ENCODE results near the gene EIF2A.

The EIF2A gene

DNA sequence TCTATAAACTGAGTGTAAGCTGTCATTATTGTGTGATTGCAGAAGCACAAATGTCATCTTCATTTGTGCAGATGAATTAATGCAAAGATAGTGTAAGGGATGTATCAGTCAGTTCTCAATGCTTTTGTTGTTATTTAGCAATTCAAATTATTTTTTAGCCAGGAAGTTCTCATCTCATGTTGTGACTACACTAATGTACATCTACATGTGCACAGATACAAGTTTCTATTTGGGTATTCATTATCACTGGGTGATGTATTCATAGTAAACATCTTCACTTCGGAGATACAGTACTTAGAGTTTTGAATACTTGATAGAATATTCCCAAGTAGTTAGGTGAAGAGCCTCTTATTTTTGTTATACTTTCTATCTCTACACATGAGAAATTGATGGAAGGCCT, 11.1 kb downstream of the EIF2A start:
- no peak for TF ChIP-seq ZNF274 (IDR thresholded peaks at IDR 0.05; ENCODE audit: low read depth, low read length)
- no peak overlapping the region for H3K4me3 ChIP-seq (ENCODE audit: low read length)

DNA sequence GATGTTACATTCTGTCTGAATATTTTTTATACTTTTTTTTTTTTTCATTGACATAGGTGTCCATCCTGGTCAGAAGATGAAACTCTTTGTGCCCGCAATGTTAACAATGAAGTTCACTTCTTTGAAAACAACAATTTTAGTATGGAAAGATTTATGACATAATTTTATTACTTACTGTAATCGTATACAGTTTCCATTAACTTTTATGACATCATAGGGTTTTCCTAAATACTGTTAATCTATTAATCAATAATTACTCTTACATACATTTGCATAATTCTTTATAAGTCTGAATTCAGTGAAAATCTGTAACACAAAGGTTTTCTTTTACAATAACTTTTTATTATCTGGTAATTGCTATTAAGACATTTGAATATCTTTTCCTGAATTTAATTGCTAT, 17.7 kb downstream of the EIF2A start:
- H3K4me3 ChIP-seq (ENCODE audit: low read length) = no peak overlapping the region
- no peak for TF ChIP-seq ZNF274 (IDR thresholded peaks at IDR 0.05; ENCODE audit: low read depth, low read length)

DNA sequence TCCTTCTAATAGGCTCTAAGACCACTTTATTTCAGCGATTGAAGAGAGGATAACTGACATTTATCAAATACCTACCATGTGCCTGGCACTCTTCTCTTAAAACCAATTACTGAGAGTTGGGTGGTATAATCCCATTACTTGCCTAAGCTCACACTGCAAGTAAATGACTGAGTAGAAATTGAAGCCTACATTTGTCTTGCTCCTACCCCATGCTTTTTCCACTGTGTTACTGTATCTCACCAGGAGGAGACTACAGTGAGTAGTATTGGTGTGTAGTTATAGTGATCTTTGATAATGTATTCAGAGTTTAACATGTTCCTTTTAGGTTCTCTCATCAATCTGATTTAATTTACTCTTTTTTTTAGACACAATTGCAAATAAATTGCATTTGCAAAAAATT, 20.7 kb downstream of the EIF2A start:
- no peak overlapping the region for H3K4me3 ChIP-seq (ENCODE audit: low read length)
- no peak for TF ChIP-seq ZNF274 (IDR thresholded peaks at IDR 0.05; ENCODE audit: low read depth, low read length)

DNA sequence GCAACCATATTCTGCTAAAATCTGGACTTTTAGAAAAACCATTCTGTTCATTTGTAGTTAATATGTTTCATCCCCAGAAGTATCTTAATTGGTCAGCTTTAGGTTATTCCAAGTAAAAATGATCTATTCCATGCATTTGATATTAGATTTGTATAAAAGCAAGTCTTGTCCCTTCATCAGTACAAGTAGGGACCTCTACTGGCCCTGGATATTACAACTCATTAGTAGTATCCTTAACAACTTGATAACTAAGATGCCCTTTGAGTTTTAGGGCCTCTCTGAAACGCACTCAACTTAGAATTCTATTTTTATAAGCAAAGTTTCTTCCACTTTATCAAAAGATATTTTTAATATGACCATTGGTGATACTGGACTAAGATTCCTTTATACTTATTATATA, 31.3 kb downstream of the EIF2A start:
- H3K4me3 ChIP-seq (ENCODE audit: low read length) = no peak overlapping the region
- TF ChIP-seq ZNF274 (IDR thresholded peaks at IDR 0.05; ENCODE audit: low read depth, low read length) = no peak

DNA sequence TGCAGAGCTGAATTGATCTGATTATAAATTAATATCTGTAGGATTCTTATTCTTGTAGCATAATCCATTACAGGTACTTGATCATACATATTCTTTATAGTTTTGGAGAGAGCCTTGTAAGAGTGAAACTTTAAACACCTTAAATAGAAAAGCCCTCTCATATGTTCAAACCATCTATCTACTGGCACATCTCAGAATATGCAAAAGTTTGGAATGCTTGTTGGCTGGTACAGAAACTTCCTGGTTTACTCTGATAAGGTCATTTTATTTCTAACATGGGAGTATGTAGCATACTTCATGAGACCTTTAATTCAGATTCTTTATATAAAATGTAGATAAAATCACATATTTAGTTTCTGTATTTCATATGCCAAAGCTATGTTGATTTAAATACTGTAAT, 34.6 kb downstream of the EIF2A start:
- no peak overlapping the region for H3K4me3 ChIP-seq (ENCODE audit: low read length)
- no peak for TF ChIP-seq ZNF274 (IDR thresholded peaks at IDR 0.05; ENCODE audit: low read depth, low read length)

DNA sequence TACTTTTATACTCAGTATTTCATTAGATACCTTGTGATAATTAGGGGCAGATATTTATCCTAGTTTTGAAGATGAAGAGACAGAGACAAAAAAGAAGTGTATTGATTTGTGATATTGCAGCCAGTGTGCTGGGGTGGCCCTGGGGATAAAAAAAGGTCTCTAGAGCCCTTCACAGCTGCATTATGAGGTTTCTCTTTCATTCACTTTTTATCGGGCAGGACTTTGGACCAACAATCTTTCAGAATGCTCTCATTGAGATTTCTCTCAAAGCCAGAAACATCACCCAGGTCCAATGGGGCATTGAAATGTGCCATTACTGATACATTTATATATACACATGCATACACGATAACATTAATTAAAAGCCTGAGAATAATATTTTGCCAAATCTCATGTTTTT, 36.0 kb downstream of the EIF2A start:
- no peak overlapping the region; the same call in 1 of the 2 replicates for H3K4me3 ChIP-seq (ENCODE audit: low read length)
- no peak for TF ChIP-seq ZNF274 (IDR thresholded peaks at IDR 0.05; ENCODE audit: low read depth, low read length)

DNA sequence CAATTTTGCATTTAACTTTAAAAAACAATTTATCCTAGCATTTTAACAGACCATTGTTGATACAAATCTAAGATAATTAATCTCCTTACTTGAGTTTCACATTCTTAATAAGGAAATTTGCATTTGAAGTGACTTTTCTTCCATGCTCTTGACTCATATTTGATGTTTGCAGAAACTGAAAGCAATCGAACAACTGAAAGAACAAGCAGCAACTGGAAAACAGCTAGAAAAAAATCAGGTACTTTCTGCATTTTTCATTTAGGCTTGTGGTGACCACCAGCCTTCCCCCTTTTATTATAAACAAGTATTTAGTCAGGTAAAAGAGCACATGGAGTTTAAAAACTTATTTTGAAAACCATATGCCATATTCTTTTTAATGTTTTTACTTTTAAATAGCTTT, 36.4 kb downstream of the EIF2A start:
- no peak for TF ChIP-seq ZNF274 (IDR thresholded peaks at IDR 0.05; ENCODE audit: low read depth, low read length)
- H3K4me3 ChIP-seq (ENCODE audit: low read length) = no peak overlapping the region

DNA sequence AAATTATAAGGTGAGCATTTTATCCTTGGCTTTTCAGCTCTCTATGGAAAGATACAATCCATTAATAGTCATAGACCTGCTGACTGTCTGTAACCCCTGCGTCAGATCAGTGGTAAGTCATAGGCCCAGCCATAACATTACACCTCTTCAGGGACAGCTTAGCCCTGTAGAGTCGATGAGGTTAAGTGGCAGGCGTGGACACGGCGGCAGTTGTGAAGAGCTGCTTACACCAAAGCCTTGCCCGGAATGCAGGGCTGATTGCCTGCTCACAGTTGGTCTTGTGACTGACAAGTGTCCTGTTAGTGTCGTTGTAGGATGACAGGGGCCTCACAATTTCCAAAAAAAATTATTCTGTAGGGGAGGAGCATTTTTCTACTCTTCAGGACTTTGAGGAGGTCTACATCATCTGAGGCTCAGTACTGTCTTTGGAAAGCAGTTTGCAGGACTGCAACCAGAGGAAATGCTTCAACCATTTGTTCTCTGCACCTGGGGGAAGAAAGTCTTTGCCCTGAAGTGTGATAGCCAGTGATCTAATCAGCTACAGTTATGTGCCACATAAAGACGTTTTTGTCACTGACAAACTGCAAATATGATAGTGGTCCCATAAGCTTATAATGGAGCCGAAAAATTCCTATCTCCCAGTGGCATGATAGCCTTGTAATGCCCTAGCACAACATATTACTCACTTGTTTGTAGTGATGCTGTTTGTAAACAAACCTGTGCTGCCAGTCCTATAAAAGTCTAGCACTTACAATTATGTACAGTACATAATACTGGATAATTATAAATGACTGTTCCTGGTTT, 41.6 kb downstream of the EIF2A start:
- H3K4me3 ChIP-seq (ENCODE audit: low read length) = no peak overlapping the region
- TF ChIP-seq ZNF274 (IDR thresholded peaks at IDR 0.05; ENCODE audit: low read depth, low read length) = no peak

DNA sequence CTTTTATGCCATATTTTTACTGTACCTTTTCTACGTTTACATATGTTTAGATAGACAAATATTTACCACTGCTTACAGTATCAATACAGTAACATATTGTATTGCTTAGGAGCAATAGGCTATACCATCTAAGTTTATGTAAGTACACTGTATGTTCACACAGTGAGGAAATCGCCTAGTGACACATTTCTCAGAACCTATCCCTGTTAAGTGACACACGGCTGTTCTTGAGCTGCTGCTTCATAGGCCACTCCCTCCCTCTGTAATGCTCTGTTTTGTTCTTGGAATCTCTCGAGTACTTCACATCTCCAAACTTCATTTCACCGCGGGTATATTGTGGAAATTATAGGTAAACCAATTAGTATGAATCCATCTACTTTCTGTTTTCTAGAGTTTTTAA, 43.2 kb downstream of the EIF2A start:
- H3K4me3 ChIP-seq (ENCODE audit: low read length) = no peak overlapping the region
- TF ChIP-seq ZNF274 (IDR thresholded peaks at IDR 0.05; ENCODE audit: low read depth, low read length) = no peak

DNA sequence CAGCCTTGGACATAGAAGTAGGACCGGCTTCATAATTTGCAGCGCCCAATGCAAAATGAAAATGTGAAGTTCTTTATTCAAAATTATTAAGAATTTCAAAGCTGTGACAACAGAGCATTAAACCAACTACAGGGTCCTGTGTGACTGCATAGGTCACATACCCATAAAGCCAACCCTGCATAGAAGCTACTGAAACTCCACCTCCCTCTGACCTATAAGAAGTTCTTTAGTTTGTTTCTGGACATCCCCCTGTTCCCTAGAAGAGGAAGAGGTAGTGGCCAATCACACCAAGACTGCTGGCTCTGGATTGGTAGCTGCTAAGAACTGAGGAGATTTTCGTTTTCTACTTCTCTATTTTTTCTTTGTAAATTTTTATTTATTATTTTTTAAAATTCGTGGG, 47.6 kb downstream of the EIF2A start:
- no peak overlapping the region for H3K4me3 ChIP-seq (ENCODE audit: low read length)
- no peak for TF ChIP-seq ZNF274 (IDR thresholded peaks at IDR 0.05; ENCODE audit: low read depth, low read length)

DNA sequence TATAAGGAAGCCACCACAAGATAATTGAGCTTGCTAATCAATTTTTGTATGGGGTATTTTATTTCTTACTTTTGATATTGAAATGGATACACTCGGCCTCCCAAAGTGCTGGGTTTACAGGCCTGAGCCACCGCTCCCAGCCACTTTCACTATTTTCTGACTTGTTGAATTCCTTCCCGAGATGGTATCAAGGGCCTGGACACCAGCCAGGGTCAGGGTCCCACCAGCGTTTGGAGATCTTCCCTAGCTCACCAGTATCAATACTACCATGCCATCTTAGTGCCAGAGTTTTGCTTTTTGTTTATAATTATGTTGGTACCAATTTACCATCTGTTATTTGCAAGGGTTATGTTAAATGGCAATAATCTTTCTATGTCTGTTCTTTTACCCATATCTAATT, 51.1 kb downstream of the EIF2A start:
- no peak for TF ChIP-seq ZNF274 (IDR thresholded peaks at IDR 0.05; ENCODE audit: low read depth, low read length)
- no peak overlapping the region for H3K4me3 ChIP-seq (ENCODE audit: low read length)

DNA sequence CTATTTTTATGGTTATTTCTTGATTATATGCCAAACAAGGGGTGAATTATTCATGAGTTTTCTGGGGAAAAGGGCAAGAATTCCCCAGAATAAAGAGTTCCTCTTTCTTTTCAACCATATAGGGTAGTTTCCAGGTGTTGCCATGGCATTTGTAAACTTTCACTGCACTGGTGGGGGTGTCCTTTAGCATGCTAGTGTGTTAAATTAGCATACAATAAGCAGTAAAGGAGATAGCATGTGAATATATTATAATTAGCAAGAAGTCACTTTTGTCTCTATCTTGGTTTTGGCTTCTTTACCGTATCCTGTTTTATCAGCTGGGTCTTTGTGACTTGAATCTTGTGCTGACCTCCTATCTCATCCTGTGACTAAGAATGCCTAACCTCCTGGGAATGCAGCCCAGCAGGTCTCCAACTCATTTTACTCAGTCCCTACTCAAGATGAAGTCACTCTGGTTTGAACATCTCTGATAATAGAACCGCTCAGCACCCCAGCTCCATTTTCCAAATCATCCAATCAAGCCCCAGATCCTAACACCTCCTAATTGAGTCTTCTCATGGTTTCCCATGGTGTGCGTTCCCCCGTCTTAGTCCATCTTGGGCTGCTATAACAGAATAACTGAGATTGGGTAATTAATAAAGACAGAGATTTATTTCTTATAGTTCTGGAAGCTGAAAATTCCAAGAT, 53.2 kb downstream of the EIF2A start:
- no peak for TF ChIP-seq ZNF274 (IDR thresholded peaks at IDR 0.05; ENCODE audit: low read depth, low read length)
- peak overlapping the region; percentile 24; the same call in 1 of the 2 replicates for H3K4me3 ChIP-seq (ENCODE audit: low read length)

DNA sequence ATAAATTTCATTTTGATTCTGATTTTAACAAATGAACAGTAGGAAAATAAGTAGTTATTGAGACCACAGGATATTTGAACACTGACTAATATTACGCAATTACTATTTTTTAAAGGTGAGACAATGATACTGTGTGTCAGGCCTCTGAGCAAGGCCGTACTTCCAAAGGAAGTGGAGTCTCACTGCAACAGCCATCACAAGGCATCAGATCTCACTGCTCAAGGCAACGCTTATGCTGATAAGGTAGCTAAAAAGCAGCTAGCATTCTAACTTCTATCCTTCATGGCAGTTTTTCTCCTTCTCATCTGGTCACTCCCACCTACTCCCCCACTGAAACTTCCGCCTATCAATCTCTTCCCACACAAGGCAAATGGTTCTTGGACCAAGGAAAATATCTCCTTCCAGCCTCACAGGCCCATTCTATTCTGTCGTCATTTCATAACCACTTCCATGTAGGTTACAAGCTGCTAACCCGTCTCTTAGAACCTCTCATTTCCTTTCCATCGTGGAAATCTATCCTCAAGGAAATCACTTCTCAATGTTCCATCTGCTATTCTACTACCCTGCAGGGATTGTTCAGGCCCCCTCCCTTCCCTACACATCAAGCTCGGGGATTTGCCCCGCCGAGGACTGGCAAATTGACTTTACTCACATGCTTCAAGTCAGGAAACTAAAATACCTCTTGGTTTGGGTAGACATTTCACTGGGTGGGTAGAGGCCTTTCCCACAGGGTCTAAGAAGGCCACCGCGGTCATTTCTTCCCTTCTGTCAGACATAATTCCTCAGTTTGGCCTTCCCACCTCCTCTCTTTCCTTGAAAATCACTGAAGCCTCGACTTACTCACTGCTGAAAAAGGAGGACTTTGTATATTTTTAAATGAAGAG, 54.3 kb downstream of the EIF2A start:
- peak overlapping the region; percentile 6; the same call in 1 of the 2 replicates for H3K4me3 ChIP-seq (ENCODE audit: low read length)

DNA sequence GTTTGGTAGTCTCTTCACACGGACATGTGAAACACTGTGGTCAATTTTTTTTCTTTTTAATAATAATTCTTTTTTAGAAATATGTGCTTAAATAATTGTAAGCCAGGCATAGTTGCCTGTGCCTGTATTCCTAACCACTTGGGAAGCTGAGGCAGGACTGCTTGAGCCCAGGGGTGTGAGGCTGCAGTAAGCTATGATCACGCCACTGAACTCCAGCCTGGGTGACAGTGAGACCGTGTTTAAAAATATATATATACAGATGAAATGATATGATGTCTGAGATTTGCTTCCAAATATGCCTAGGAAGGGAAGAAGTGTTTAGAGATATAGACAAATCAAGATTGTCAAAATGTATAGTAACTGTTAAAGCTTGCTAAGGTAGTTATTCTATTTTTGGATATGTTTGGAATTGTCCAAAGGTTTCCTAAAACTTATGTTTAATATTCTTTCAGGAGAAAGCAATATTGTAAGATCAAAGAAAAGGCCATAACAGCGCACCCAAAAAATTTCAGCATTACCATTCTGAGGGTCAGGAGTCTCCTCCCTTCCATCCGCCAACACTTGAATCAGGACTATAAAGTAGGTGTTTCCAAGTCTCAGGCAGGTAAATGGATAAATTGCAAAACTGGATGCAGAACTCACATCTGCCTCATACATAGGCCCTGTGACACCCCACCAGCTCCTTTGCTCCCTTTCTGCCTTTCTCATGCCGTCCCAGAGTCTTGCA, 56.0 kb downstream of the EIF2A start:
- peak overlapping the region; percentile 91 for H3K4me3 ChIP-seq (ENCODE audit: low read length)
- TF ChIP-seq ZNF274 (IDR thresholded peaks at IDR 0.05; ENCODE audit: low read depth, low read length) = no peak

Data from GM08714 (cell line).